ENCODE data around the gene FRY. TPM values are rescaled to one million over a fixed set of nuclear protein-coding genes. Genes with fewer than 3 reads are reported as not detected.

The FRY gene
- total RNA-seq, 1 donor from 2014 or later = 4.5 TPM

- H3K4me1 Mint-ChIP-seq (ENCODE audit: unreplicated experiment) = peaks cover 5% of the 10 kb centered on the region
- peaks cover 2% of the 10 kb centered on the region for H3K27me3 Mint-ChIP-seq (ENCODE audit: unreplicated experiment)
- H3K36me3 Mint-ChIP-seq (ENCODE audit: low read depth, unreplicated experiment) = no peaks in the 10 kb centered on the region
- TF ChIP-seq CTCF (IDR thresholded peaks at IDR 0.05; ENCODE audit: unreplicated experiment) = no peak
- peak overlapping the region; percentile 98 for H3K27ac Mint-ChIP-seq (ENCODE audit: unreplicated experiment)
- no peaks in the 10 kb centered on the region for H3K9me3 Mint-ChIP-seq (ENCODE audit: unreplicated experiment)
- peak overlapping the region; percentile 93 for H3K4me3 Mint-ChIP-seq (ENCODE audit: unreplicated experiment)
- DNase-seq (ENCODE audit: low spot score) = peak; percentile 29
Observed at GRCh38 chr13:32314271-32315237, 283.0 kb downstream of the FRY start.

- DNase-seq (ENCODE audit: low spot score) = peak; percentile 80
- H3K9me3 Mint-ChIP-seq (ENCODE audit: unreplicated experiment) = no peaks in the 10 kb centered on the region
- H3K27ac Mint-ChIP-seq (ENCODE audit: unreplicated experiment) = peak within 1 kb of the TSS; percentile 98
- no peak for TF ChIP-seq CTCF (IDR thresholded peaks at IDR 0.05; ENCODE audit: unreplicated experiment)
- H3K36me3 Mint-ChIP-seq (ENCODE audit: low read depth, unreplicated experiment) = no peaks in the 10 kb centered on the region
- peaks cover 2% of the 10 kb centered on the region for H3K27me3 Mint-ChIP-seq (ENCODE audit: unreplicated experiment)
- H3K4me1 Mint-ChIP-seq (ENCODE audit: unreplicated experiment) = peaks cover 2% of the 10 kb centered on the region
- peak within 1 kb of the TSS; percentile 93 for H3K4me3 Mint-ChIP-seq (ENCODE audit: unreplicated experiment)
Observed at GRCh38 chr13:32315238-32316027, 283.9 kb downstream of the FRY start, which contains the start of the genes BRCA2 and ZAR1L. TSS of gene BRCA2 (plus strand) at chr13:32315508. CDS start at chr13:32316461, 953 bp downstream. TSS of gene ZAR1L (minus strand) at chr13:32315363. CDS start at chr13:32311925, 3,438 bp downstream.

GRCh38 chr13:32316028-32316339 lies 284.4 kb downstream of the FRY start:
- Mint-ChIP-seq H3K4me1 (ENCODE audit: unreplicated experiment) (peaks cover 2% of the 10 kb centered on the region), H3K27ac (ENCODE audit: unreplicated experiment) (peak overlapping the region; percentile 98), H3K36me3 (ENCODE audit: low read depth, unreplicated experiment) (no peaks in the 10 kb centered on the region), H3K4me3 (ENCODE audit: unreplicated experiment) (peak overlapping the region; percentile 93), H3K27me3 (ENCODE audit: unreplicated experiment) (peaks cover 2% of the 10 kb centered on the region), H3K9me3 (ENCODE audit: unreplicated experiment) (no peaks in the 10 kb centered on the region)
- TF ChIP-seq CTCF (IDR thresholded peaks at IDR 0.05; ENCODE audit: unreplicated experiment) = no peak
- DNase-seq (ENCODE audit: low spot score) = no peak

- H3K27me3 Mint-ChIP-seq (ENCODE audit: unreplicated experiment) = peaks cover 2% of the 10 kb centered on the region
- H3K9me3 Mint-ChIP-seq (ENCODE audit: unreplicated experiment) = no peaks in the 10 kb centered on the region
- H3K4me3 Mint-ChIP-seq (ENCODE audit: unreplicated experiment) = peak overlapping the region; percentile 93
- DNase-seq (ENCODE audit: low spot score) = no peak
- H3K36me3 Mint-ChIP-seq (ENCODE audit: low read depth, unreplicated experiment) = no peaks in the 10 kb centered on the region
- peaks cover 2% of the 10 kb centered on the region for H3K4me1 Mint-ChIP-seq (ENCODE audit: unreplicated experiment)
- H3K27ac Mint-ChIP-seq (ENCODE audit: unreplicated experiment) = peak overlapping the region; percentile 98
- TF ChIP-seq CTCF (IDR thresholded peaks at IDR 0.05; ENCODE audit: unreplicated experiment) = no peak
Observed at GRCh38 chr13:32316501-32316900, 284.9 kb downstream of the FRY start.
